SK-N-SH (cell line): ENCODE results near the gene GYS2.

ENCODE experiments used
- CHD2 ChIP-seq: fragments of 150-350 bp; IDR thresholded peaks from 2 replicates; pipeline ENCODE4 v1.6.1; 2018; ENCODE audit warnings: low read length; ENCODE audit not compliant: partially characterized antibody
- TAF1 ChIP-seq: IDR thresholded peaks from 2 replicates; pipeline ENCODE4 v1.6.1; 2012; ENCODE audit warnings: low read depth, mild to moderate bottlenecking, low read length, moderate library complexity, borderline replicate concordance
- TCF12 ChIP-seq: IDR thresholded peaks from 2 replicates; pipeline ENCODE4 v1.4.0; 2012
- TF ChIP-seq, protein P1 (sequence below): fragments of 200-600 bp; sonication (generic); IDR thresholded peaks from 2 replicates; pipeline ENCODE4 v1.6.1; 2017; ENCODE audit warnings: antibody characterized with exemption, mild to moderate bottlenecking, moderate library complexity
- TF ChIP-seq, protein P2 (sequence below): IDR thresholded peaks from 2 replicates; pipeline ENCODE4 v1.6.1; 2012; ENCODE audit warnings: mild to moderate bottlenecking, low read depth, low read length, moderate library complexity
- TF ChIP-seq, protein P3 (sequence below): IDR thresholded peaks from 2 replicates; pipeline ENCODE4 v1.4.0; 2012; ENCODE audit warnings: low read depth, borderline replicate concordance
- TF ChIP-seq, protein P4 (sequence below): IDR thresholded peaks from 2 replicates; pipeline ENCODE4 v1.4.0; 2012; ENCODE audit warnings: low read depth, borderline replicate concordance

DNA sequence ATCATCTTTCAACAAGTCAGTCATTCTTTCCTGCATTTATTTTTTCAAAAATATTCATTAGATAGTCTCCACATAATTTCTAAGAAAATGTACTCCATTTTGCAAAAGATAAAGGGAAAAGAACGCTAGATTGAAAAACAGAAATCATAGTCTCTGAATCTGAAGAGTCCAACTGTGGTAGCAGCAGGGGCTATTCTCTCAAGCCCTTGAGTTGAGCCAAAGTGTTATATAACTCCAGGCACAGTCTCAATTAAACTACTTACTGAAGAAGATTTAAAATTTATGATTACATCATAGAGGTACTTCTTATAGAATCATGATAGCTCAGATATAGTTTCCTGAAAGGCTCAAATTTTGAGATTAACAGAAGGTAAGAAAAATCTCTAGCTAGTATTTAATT lies 47.2 kb upstream of the GYS2 start:
- TF ChIP-seq, protein P1, sequence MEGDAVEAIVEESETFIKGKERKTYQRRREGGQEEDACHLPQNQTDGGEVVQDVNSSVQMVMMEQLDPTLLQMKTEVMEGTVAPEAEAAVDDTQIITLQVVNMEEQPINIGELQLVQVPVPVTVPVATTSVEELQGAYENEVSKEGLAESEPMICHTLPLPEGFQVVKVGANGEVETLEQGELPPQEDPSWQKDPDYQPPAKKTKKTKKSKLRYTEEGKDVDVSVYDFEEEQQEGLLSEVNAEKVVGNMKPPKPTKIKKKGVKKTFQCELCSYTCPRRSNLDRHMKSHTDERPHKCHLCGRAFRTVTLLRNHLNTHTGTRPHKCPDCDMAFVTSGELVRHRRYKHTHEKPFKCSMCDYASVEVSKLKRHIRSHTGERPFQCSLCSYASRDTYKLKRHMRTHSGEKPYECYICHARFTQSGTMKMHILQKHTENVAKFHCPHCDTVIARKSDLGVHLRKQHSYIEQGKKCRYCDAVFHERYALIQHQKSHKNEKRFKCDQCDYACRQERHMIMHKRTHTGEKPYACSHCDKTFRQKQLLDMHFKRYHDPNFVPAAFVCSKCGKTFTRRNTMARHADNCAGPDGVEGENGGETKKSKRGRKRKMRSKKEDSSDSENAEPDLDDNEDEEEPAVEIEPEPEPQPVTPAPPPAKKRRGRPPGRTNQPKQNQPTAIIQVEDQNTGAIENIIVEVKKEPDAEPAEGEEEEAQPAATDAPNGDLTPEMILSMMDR, result no peak
- TF ChIP-seq TAF1 (no peak), CHD2 (no peak), TCF12 (no peak)
- TF ChIP-seq, protein P2, sequence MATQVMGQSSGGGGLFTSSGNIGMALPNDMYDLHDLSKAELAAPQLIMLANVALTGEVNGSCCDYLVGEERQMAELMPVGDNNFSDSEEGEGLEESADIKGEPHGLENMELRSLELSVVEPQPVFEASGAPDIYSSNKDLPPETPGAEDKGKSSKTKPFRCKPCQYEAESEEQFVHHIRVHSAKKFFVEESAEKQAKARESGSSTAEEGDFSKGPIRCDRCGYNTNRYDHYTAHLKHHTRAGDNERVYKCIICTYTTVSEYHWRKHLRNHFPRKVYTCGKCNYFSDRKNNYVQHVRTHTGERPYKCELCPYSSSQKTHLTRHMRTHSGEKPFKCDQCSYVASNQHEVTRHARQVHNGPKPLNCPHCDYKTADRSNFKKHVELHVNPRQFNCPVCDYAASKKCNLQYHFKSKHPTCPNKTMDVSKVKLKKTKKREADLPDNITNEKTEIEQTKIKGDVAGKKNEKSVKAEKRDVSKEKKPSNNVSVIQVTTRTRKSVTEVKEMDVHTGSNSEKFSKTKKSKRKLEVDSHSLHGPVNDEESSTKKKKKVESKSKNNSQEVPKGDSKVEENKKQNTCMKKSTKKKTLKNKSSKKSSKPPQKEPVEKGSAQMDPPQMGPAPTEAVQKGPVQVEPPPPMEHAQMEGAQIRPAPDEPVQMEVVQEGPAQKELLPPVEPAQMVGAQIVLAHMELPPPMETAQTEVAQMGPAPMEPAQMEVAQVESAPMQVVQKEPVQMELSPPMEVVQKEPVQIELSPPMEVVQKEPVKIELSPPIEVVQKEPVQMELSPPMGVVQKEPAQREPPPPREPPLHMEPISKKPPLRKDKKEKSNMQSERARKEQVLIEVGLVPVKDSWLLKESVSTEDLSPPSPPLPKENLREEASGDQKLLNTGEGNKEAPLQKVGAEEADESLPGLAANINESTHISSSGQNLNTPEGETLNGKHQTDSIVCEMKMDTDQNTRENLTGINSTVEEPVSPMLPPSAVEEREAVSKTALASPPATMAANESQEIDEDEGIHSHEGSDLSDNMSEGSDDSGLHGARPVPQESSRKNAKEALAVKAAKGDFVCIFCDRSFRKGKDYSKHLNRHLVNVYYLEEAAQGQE, result no peak
- TF ChIP-seq, protein P3, sequence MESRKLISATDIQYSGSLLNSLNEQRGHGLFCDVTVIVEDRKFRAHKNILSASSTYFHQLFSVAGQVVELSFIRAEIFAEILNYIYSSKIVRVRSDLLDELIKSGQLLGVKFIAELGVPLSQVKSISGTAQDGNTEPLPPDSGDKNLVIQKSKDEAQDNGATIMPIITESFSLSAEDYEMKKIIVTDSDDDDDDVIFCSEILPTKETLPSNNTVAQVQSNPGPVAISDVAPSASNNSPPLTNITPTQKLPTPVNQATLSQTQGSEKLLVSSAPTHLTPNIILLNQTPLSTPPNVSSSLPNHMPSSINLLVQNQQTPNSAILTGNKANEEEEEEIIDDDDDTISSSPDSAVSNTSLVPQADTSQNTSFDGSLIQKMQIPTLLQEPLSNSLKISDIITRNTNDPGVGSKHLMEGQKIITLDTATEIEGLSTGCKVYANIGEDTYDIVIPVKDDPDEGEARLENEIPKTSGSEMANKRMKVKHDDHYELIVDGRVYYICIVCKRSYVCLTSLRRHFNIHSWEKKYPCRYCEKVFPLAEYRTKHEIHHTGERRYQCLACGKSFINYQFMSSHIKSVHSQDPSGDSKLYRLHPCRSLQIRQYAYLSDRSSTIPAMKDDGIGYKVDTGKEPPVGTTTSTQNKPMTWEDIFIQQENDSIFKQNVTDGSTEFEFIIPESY, result no peak
- TF ChIP-seq, protein P4, sequence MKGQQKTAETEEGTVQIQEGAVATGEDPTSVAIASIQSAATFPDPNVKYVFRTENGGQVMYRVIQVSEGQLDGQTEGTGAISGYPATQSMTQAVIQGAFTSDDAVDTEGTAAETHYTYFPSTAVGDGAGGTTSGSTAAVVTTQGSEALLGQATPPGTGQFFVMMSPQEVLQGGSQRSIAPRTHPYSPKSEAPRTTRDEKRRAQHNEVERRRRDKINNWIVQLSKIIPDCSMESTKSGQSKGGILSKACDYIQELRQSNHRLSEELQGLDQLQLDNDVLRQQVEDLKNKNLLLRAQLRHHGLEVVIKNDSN, result no peak
